ENCODE data around the gene TMEM170A. TPM values are rescaled to one million over a fixed set of nuclear protein-coding genes. Genes with fewer than 3 reads are reported as not detected.

TMEM170A gene
- total and polyA plus RNA-seq, 2 of the 13 experiments (the other 11 are each of a cell fraction or from before 2014, with no cell fraction given), result 35.7 to 39.7 TPM

DNA sequence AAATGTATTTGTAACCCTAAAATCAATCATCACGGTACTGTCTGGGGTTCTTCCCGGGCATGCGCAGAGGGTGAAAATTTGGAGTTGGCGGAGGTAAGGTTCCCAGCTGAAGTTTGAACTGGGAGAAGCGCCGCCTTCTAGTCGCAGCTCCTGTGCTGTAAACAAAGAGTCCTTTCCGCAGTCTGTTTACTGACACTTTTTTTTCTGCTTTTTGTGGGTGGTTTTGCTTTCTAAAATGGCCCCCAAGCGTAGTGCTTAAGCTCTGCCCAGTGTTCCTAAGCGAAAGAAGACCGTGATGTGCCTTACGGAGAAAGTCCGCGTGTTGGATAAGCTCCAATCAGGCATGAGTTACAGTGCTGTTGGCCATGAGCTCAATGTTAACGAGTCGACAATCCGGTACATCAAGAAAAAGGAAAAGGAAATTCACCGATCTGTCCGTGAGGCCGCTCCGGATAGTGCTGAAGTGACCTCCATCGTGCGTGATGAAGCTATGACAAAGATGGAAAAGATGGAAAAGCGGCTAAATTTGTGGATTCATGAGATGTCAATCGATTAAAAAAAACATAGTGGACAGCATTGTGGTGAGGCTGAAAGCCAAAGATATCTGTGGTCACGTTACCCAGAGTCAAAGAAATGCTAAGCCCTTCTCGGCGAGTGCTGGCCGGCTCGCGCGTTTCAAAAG lies 30.6 kb downstream of the TMEM170A start:
- ATAC-seq (peak; percentile 83), DNase-seq (ENCODE audit: low spot score) (peak; percentile 93), FAIRE-seq (peak; percentile 58)
- intact Hi-C loops (cut with micrococcal nuclease; ENCODE audit: unreplicated experiment), result loop anchor here (1.0 kb wide), 1 partner anchor 30 kb away; the partner anchor contains the start of gene TMEM170A
- H3K27me3 ChIP-seq (ENCODE audit: control insufficient read depth in 1 of 2, insufficient read depth in 2 of 2, low read length in 2 of 2), result no peaks in the 10 kb centered on the region; a peak in 1 of 5 replicates
- ChIA-PET CTCF (ENCODE audit: low intra/inter-chr PET ratio, low total read pairs) (interaction anchor here (1.4 kb wide), 1 partner anchor 31 kb away, joined by 14 read pairs; the partner anchor contains the start of gene TMEM170A), POLR2A (interaction anchor here (0.9 to 3.1 kb wide), 21 partner anchors 10 to 449 kb away, joined by 3 to 18 read pairs (median 6); partner anchors contain the start of genes ADAT1, KARS1, TERF2IP and WDR59)
- no peaks in the 10 kb centered on the region for H3K9me3 ChIP-seq (ENCODE audit: low read length)
- in situ Hi-C loops (cut with HindIII; ENCODE audit: extremely low pct_ligation_motif_present, low pct_unique_long_range_greater_than_20kb), result no loop called here
- H2AFZ ChIP-seq (ENCODE audit: low read length), result peak overlapping the region; percentile 89
- H3K27ac ChIP-seq (ENCODE audit: extremely low read length, insufficient read depth, low read length), result peak overlapping the region; percentile 94
- 0 out of 2 replicates have a peak, but pooled peaks cover 8% of the 10 kb centered on the region for H4K20me1 ChIP-seq (ENCODE audit: insufficient read depth, low read length)
- BruUV-seq (replicated peaks), result TSS peak; percentile 96
- 0 out of 5 replicates have a peak, but pooled peaks cover 0 to 1% of the 10 kb centered on the region in 2 experiments for H3K36me3 ChIP-seq (replicated peaks in 1 of 2; ENCODE audit: control insufficient read depth in 1 of 2, insufficient read depth in 2 of 2, low read length in 2 of 2)
- peak overlapping the region; percentile 93 for H3K4me2 ChIP-seq (ENCODE audit: low read depth, low read length)
- peak overlapping the region; percentile 90 for H3K9ac ChIP-seq (ENCODE audit: insufficient read depth, low read depth, low read length)
- H3K4me1 ChIP-seq (ENCODE audit: insufficient read depth, low read length), result peaks cover 50% of the 10 kb centered on the region
- peaks cover 39% of the 10 kb centered on the region for H3K79me2 ChIP-seq (ENCODE audit: insufficient read depth, low read length)
- peak overlapping the region; percentile 76 to 95 (median 78) for H3K4me3 ChIP-seq (replicated peaks in 1 of 3; ENCODE audit: insufficient read depth in 1 of 3, low read depth in 2 of 3, low read length in 3 of 3)
- WGBS (ENCODE audit: low lambda C conversion rate), result under 1% methylated on average over 32 of the region's 32 CpGs
- TF ChIP-seq, protein P1, sequence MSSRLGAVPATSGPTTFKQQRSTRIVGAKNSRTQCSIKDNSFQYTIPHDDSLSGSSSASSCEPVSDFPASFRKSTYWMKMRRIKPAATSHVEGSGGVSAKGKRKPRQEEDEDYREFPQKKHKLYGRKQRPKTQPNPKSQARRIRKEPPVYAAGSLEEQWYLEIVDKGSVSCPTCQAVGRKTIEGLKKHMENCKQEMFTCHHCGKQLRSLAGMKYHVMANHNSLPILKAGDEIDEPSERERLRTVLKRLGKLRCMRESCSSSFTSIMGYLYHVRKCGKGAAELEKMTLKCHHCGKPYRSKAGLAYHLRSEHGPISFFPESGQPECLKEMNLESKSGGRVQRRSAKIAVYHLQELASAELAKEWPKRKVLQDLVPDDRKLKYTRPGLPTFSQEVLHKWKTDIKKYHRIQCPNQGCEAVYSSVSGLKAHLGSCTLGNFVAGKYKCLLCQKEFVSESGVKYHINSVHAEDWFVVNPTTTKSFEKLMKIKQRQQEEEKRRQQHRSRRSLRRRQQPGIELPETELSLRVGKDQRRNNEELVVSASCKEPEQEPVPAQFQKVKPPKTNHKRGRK (CRISPR knock-in tag; IDR thresholded peaks at IDR 0.05), result no peak
- TF ChIP-seq NONO (IDR thresholded peaks at IDR 0.05), result no peak
- peak; percentile 49; the same call in 1 of the 2 replicates for TF ChIP-seq NONO (CRISPR knock-in tag; conservative IDR thresholded peaks at IDR 0.05)
- TF ChIP-seq, protein P2, sequence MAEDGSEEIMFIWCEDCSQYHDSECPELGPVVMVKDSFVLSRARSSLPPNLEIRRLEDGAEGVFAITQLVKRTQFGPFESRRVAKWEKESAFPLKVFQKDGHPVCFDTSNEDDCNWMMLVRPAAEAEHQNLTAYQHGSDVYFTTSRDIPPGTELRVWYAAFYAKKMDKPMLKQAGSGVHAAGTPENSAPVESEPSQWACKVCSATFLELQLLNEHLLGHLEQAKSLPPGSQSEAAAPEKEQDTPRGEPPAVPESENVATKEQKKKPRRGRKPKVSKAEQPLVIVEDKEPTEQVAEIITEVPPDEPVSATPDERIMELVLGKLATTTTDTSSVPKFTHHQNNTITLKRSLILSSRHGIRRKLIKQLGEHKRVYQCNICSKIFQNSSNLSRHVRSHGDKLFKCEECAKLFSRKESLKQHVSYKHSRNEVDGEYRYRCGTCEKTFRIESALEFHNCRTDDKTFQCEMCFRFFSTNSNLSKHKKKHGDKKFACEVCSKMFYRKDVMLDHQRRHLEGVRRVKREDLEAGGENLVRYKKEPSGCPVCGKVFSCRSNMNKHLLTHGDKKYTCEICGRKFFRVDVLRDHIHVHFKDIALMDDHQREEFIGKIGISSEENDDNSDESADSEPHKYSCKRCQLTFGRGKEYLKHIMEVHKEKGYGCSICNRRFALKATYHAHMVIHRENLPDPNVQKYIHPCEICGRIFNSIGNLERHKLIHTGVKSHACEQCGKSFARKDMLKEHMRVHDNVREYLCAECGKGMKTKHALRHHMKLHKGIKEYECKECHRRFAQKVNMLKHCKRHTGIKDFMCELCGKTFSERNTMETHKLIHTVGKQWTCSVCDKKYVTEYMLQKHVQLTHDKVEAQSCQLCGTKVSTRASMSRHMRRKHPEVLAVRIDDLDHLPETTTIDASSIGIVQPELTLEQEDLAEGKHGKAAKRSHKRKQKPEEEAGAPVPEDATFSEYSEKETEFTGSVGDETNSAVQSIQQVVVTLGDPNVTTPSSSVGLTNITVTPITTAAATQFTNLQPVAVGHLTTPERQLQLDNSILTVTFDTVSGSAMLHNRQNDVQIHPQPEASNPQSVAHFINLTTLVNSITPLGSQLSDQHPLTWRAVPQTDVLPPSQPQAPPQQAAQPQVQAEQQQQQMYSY (CRISPR knock-in tag; IDR thresholded peaks at IDR 0.05), result 0 out of 2 replicates have a peak, but pooled peaks have one; percentile 21
- TF ChIP-seq, protein P3, sequence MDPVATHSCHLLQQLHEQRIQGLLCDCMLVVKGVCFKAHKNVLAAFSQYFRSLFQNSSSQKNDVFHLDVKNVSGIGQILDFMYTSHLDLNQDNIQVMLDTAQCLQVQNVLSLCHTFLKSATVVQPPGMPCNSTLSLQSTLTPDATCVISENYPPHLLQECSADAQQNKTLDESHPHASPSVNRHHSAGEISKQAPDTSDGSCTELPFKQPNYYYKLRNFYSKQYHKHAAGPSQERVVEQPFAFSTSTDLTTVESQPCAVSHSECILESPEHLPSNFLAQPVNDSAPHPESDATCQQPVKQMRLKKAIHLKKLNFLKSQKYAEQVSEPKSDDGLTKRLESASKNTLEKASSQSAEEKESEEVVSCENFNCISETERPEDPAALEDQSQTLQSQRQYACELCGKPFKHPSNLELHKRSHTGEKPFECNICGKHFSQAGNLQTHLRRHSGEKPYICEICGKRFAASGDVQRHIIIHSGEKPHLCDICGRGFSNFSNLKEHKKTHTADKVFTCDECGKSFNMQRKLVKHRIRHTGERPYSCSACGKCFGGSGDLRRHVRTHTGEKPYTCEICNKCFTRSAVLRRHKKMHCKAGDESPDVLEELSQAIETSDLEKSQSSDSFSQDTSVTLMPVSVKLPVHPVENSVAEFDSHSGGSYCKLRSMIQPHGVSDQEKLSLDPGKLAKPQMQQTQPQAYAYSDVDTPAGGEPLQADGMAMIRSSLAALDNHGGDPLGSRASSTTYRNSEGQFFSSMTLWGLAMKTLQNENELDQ (CRISPR knock-in tag; IDR thresholded peaks at IDR 0.05; ENCODE audit: borderline replicate concordance), result no peak; the same call in 1 of the 2 replicates
- no peak for TF ChIP-seq ATRX (CRISPR knock-in tag; IDR thresholded peaks at IDR 0.05; ENCODE audit: borderline replicate concordance)
- TF ChIP-seq PHF21A (CRISPR knock-in tag; IDR thresholded peaks at IDR 0.05), result no peak; the same call in 1 of the 2 replicates
- TF ChIP-seq ZBTB42 (CRISPR knock-in tag; IDR thresholded peaks at IDR 0.05), result no peak
- TF ChIP-seq POLR2G (IDR thresholded peaks at IDR 0.05; ENCODE audit: low read depth, low read length), result no peak
- TF ChIP-seq MEIS2 (CRISPR knock-in tag; IDR thresholded peaks at IDR 0.05), result 0 out of 2 replicates have a peak, but pooled peaks have one; percentile 55
- TF ChIP-seq ZFYVE20 (CRISPR knock-in tag; IDR thresholded peaks at IDR 0.05; ENCODE audit: borderline replicate concordance, low read depth), result no peak
- TF ChIP-seq, protein P4, sequence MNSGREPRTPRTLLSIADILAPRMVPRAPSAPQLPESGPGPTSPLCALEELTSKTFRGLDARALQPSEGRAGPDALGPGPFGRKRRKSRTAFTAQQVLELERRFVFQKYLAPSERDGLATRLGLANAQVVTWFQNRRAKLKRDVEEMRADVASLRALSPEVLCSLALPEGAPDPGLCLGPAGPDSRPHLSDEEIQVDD (CRISPR knock-in tag; IDR thresholded peaks at IDR 0.05; ENCODE audit: borderline replicate concordance), result no peak
- TF ChIP-seq ZEB1 (IDR thresholded peaks at IDR 0.05; ENCODE audit: insufficient replicate concordance, low read depth), result peak; percentile 29
- TF ChIP-seq BRD4 (CRISPR knock-in tag; IDR thresholded peaks at IDR 0.05), result peak; percentile 86
- TF ChIP-seq ZNF331 (CRISPR knock-in tag; IDR thresholded peaks at IDR 0.05), result peak; percentile 21; the same call in 1 of the 2 replicates
